ENCODE measurements around the gene BMPR1A. TPM values are rescaled to one million over a fixed set of nuclear protein-coding genes. Genes with fewer than 3 reads are reported as not detected.

Gene BMPR1A
- total and polyA plus RNA-seq, 2 of the 13 experiments (the other 11 are each of a cell fraction or from before 2014, with no cell fraction given): 17.8 to 44.2 TPM

DNA sequence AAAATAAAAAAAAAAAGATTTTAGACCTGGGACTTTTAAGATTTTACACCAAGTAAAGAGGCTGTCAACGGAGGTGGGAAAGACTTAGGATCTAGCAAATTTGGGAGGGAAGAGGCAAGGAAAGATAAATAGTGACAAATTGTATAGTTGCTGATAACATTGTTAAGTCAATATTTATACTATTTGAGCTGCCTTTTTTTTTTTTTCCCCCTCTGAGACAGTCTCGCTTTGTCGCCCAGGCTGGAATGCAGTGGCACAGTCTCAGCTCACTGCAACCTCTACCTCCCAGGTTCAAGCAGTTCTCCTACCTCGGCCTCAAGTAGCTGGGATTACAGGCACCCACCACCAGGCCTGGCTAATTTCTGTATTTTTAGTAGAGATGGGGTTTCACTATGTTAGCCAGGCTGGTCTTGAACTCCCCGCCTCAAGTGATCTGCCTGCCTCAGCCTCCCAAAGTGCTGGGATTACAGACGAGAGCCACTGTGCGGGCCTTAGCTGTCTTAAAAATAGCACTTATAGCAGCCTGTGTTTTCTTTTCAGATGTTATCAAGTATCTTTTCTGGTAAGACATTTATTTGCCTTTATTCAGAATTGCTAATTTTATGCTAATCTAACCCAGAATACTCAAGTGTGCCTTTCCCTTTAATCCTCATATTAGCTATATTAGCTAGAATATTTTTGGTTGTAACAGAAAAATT, 106.5 kb downstream of the BMPR1A start (continued):
- TF ChIP-seq RERE (CRISPR knock-in tag; IDR thresholded peaks at IDR 0.05; ENCODE audit: low read depth) (peak; percentile 90; the same call in 1 of the 2 replicates), HDAC6 (IDR thresholded peaks at IDR 0.05; ENCODE audit: low read depth, low read length) (no peak), DDIT3 (CRISPR knock-in tag; IDR thresholded peaks at IDR 0.05) (no peak), SIN3B (IDR thresholded peaks at IDR 0.05; ENCODE audit: low read length) (no peak), PHF5A (CRISPR knock-in tag; IDR thresholded peaks at IDR 0.05; ENCODE audit: low read depth, unreplicated experiment) (no peak), ZFP36 (IDR thresholded peaks at IDR 0.05; ENCODE audit: borderline replicate concordance, low read depth, low read length, partially characterized antibody) (no peak), ZNF788 (CRISPR knock-in tag; IDR thresholded peaks at IDR 0.05; ENCODE audit: borderline replicate concordance) (no peak), MLX (CRISPR knock-in tag; IDR thresholded peaks at IDR 0.05) (no peak), SUZ12 (IDR thresholded peaks at IDR 0.05; ENCODE audit: low read depth, low read length) (no peak), IRF2 (CRISPR knock-in tag; IDR thresholded peaks at IDR 0.05) (no peak), FOXA3 (CRISPR knock-in tag; IDR thresholded peaks at IDR 0.05) (peak; percentile 90), ZBTB21 (CRISPR knock-in tag; IDR thresholded peaks at IDR 0.05) (no peak), AFF4 (CRISPR knock-in tag; IDR thresholded peaks at IDR 0.05) (no peak), SOX5 (CRISPR knock-in tag; IDR thresholded peaks at IDR 0.05; ENCODE audit: borderline replicate concordance) (peak; percentile 81; the same call in 1 of the 2 replicates)

Measured in HepG2 (cell line).